Glutamatergic neuron (in vitro differentiated cells): ENCODE data around the gene DNAJB5. TPM values are rescaled to one million over a fixed set of nuclear protein-coding genes. Genes with fewer than 3 reads are reported as not detected.

Experiments used
- DNase-seq: peaks from one replicate; pipeline ENCODE4 v3.0.0; 2022
- H3K27ac Mint-ChIP-seq: one replicate; pipeline ENCODE4 v1.8.0; 2020; ENCODE audit warnings: mild to moderate bottlenecking, mixed read lengths, inconsistent platforms; ENCODE audit not compliant: unreplicated experiment
- H3K27me3 Mint-ChIP-seq: one replicate; pipeline ENCODE4 v1.8.0; 2020; ENCODE audit warnings: mild to moderate bottlenecking, moderate library complexity, mixed read lengths, inconsistent platforms; ENCODE audit not compliant: unreplicated experiment
- H3K36me3 Mint-ChIP-seq: one replicate; pipeline ENCODE4 v1.8.0; 2020; ENCODE audit warnings: mild to moderate bottlenecking, mixed read lengths, inconsistent platforms; ENCODE audit not compliant: unreplicated experiment
- H3K4me1 Mint-ChIP-seq: one replicate; pipeline ENCODE4 v1.8.0; 2020; ENCODE audit warnings: mild to moderate bottlenecking, low read depth, mixed read lengths, inconsistent platforms; ENCODE audit not compliant: unreplicated experiment
- H3K4me3 Mint-ChIP-seq: one replicate; pipeline ENCODE4 v1.8.0; 2020; ENCODE audit warnings: mild to moderate bottlenecking, mixed read lengths, inconsistent platforms; ENCODE audit not compliant: unreplicated experiment
- H3K9me3 Mint-ChIP-seq: one replicate; pipeline ENCODE4 v1.8.0; 2020; ENCODE audit warnings: mild to moderate bottlenecking, moderate library complexity, mixed read lengths, inconsistent platforms; ENCODE audit not compliant: unreplicated experiment
- total RNA-seq: library from RNA; stranded (reverse); fragmentation: NEBNext Ultra II Directional; extraction: Animal tissue kit (Norgen Biotek cat#: 25700); gene quantifications from one replicate; pipeline ENCODE4 v1.2.1, GENCODE V29; 2021; ENCODE audit not compliant: unreplicated experiment
- TF ChIP-seq, protein P1 (sequence below): fragments of 200-600 bp; sonication (generic); IDR thresholded peaks from one replicate; pipeline ENCODE4 v1.5.0; 2021; ENCODE audit not compliant: partially characterized antibody, unreplicated experiment

The DNAJB5 gene
- total RNA-seq, 1 donor from 2014 or later = 137 TPM

DNA sequence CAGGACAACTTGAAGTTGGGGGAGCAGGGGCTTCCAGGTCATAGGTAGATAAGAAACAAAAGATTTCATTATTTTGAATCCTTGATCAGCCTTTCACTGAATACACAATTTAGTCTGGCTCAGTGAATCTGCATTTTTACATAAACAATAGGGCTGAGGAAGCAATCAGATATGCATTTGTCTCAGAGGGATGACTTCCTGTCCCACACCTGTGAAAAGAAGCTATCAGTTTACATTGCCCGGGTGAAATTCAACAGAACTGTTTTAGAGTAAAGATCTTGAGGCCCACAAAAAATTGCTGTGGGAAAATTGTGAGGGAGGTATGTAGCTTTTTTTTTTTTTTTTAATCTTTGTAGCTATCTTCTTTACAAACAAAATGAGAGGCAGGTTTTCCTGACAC, 38.3 kb downstream of the DNAJB5 start:
- Mint-ChIP-seq H3K27ac (no peak overlapping the region), H3K4me3 (no peak overlapping the region), H3K36me3 (peaks cover 26% of the 10 kb centered on the region), H3K27me3 (peaks cover 5% of the 10 kb centered on the region), H3K9me3 (peaks cover 4% of the 10 kb centered on the region), H3K4me1 (no peaks in the 10 kb centered on the region)
- TF ChIP-seq, protein P1, sequence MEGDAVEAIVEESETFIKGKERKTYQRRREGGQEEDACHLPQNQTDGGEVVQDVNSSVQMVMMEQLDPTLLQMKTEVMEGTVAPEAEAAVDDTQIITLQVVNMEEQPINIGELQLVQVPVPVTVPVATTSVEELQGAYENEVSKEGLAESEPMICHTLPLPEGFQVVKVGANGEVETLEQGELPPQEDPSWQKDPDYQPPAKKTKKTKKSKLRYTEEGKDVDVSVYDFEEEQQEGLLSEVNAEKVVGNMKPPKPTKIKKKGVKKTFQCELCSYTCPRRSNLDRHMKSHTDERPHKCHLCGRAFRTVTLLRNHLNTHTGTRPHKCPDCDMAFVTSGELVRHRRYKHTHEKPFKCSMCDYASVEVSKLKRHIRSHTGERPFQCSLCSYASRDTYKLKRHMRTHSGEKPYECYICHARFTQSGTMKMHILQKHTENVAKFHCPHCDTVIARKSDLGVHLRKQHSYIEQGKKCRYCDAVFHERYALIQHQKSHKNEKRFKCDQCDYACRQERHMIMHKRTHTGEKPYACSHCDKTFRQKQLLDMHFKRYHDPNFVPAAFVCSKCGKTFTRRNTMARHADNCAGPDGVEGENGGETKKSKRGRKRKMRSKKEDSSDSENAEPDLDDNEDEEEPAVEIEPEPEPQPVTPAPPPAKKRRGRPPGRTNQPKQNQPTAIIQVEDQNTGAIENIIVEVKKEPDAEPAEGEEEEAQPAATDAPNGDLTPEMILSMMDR = no peak
- DNase-seq = no peak

DNA sequence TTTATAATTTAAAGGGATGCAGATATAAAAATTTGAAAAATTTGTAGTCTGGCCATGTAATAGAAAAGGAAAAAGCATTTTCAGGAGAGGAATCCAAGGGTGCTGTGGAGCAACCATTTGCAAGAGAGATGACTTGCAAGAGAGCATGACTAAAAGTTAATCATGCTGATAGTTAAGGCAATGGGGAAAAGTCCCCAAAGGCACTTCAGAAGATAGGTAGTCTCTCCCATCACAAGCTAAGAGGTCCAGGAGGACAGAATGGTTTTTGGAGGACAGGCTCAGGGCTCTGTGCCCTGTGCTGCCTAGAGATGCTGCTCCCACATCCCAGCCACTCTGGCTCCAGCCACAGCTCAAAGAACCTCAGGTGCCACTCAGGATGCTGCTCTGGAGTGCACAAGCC, 38.8 kb downstream of the DNAJB5 start:
- Mint-ChIP-seq H3K4me3 (no peak overlapping the region), H3K27me3 (peaks cover 5% of the 10 kb centered on the region), H3K4me1 (no peaks in the 10 kb centered on the region), H3K36me3 (peaks cover 26% of the 10 kb centered on the region), H3K27ac (no peak overlapping the region), H3K9me3 (peaks cover 4% of the 10 kb centered on the region)
- TF ChIP-seq, protein P1 = no peak
- DNase-seq = no peak

DNA sequence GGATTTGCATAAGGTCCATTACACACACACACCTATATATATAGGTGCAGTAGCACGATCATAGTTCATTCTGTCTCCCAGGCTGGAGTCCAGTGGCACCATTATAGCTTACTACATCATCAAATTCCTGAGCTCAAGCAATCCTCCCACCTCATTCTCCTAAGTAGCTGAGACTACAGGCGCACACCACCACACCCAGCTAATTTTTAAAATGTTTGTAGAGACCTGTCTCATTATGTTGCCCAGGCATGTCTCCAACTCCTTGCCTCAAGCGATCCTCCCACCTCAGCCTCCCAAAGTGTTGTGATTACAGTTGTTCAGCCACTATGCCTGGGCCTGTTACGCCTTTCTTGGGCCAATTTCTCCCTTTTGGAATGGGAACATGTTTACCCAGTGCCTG, 39.7 kb downstream of the DNAJB5 start:
- Mint-ChIP-seq H3K4me1 (no peaks in the 10 kb centered on the region), H3K4me3 (no peak overlapping the region), H3K36me3 (peaks cover 17% of the 10 kb centered on the region), H3K27me3 (peaks cover 5% of the 10 kb centered on the region), H3K9me3 (peaks cover 3% of the 10 kb centered on the region), H3K27ac (no peak overlapping the region)
- TF ChIP-seq, protein P1 = no peak
- no peak for DNase-seq

DNA sequence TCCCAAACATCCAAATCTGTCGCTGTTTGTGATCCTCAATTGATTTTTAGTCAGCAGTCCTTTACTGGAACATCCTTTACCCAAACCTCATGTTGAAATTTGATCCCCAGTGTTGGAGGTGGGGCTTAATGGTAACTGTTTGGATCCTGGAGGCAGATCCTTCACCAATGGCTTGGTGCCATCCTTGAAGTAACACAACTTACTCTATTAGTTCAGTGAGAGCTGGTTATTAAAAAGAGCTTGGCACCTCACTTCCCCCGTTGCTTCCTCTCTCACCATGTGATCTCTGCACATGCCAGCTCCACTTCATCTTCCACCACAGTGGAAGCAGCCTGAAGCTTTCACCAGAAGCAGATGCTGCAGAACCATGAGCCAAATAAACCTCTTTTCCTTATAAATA, 40.3 kb downstream of the DNAJB5 start:
- Mint-ChIP-seq H3K36me3 (peaks cover 12% of the 10 kb centered on the region), H3K4me3 (no peak overlapping the region), H3K27me3 (peaks cover 5% of the 10 kb centered on the region), H3K9me3 (peaks cover 1% of the 10 kb centered on the region), H3K4me1 (no peaks in the 10 kb centered on the region), H3K27ac (no peak overlapping the region)
- TF ChIP-seq, protein P1 = no peak
- DNase-seq = no peak

DNA sequence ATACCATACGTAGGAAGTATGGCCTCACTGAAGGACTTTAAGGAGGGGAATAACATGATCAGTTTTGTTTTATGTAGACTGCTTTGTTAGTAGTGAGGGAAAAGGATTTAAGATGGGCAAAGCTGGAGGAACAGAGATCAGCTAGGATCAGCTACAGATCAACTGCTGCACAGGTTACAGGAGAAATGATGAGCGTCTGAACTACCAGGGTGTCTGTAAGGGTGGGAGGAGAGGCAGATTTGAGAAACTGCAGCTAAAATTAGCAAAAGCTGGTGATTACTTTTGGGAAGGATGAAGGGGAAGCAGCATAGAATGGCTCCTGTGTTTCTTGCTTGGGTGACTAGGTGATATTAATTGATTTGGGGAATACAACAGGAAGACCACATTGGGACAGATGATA, 43.6 kb downstream of the DNAJB5 start:
- Mint-ChIP-seq H3K36me3 (peaks cover 12% of the 10 kb centered on the region), H3K9me3 (peaks cover 1% of the 10 kb centered on the region), H3K27ac (no peak overlapping the region), H3K27me3 (peaks cover 5% of the 10 kb centered on the region), H3K4me3 (no peak overlapping the region), H3K4me1 (no peaks in the 10 kb centered on the region)
- DNase-seq = no peak
- TF ChIP-seq, protein P1 = no peak
